Embryonic facial prominence (tissue), 1 donor: ENCODE results near the gene TEC.
"Not testable (repeated sequence)": the region's sequence is repeated elsewhere in the genome, so short reads cannot be mapped to it uniquely, and the experiment has no call there.

Experiments used
- DNase-seq: peaks from one replicate; pipeline ENCODE4 v3.0.0-alpha.2; 2016; ENCODE audit errors: extremely low spot score

TEC gene

GRCh38 chr4:48242511-48243195 lies 27.0 kb downstream of the TEC start:
- DNase-seq = no peak

DNA sequence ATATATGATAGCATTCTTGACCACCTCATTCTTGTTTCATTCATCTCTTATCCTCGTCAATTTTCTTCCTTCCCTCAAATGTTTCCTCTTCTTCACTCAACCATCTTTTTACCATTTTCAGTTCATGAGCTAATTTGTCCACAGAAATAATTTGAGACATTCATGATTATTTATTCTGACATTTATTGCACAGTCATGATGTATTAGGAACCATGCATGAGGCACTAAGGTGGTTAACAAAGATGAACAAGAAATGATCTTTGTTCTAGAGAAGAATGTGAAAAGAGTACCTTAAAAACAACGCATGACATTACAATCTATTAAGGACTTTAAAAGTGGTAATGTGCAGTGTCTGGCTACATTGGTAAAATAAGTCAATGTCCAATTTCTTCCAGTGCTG lies 27.9 kb downstream of the TEC start:
- DNase-seq = no peak

GRCh38 chr4:48237996-48238645 lies 31.5 kb downstream of the TEC start:
- DNase-seq = no peak

DNA sequence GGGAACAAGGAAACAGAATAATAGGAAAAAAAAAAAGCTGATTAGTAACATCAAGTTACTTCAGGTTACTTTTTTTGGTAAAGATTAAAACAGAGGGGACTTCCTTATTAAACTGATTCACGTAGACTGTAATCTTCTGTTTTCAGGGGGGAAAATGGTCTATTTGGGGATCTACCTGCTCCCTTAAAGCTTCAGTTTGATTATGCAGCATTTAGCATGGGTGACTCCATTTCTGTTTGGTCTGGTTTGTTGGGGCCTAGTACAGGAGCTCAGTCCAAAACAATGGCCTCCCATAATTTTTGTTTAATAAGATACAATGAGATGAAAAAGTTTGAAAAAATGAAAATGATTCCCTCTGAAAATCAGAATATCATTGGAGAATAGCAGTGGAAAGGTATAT lies 34.6 kb downstream of the TEC start:
- no peak for DNase-seq

- DNase-seq = no peak
Observed at GRCh38 chr4:48234575-48234974, 35.1 kb downstream of the TEC start.

DNA sequence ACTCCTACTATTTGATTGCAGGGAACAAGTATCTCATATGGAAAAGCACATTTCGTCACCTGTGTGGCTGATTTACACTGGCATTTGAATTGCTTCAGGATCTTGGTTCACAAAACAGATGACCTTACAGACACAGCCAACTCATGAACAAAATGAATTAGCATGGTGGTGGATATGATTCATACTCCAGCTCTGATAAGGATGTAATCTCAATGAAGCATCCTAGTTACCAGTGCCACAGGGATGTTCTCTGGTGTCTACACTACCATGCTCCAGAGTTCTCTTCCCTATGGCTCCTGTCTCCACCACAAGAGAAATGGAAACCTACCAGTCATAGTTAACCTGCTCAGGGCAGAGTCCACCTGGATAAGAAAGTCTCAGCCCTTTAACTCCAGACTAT lies 40.7 kb downstream of the TEC start:
- no peak for DNase-seq

DNA sequence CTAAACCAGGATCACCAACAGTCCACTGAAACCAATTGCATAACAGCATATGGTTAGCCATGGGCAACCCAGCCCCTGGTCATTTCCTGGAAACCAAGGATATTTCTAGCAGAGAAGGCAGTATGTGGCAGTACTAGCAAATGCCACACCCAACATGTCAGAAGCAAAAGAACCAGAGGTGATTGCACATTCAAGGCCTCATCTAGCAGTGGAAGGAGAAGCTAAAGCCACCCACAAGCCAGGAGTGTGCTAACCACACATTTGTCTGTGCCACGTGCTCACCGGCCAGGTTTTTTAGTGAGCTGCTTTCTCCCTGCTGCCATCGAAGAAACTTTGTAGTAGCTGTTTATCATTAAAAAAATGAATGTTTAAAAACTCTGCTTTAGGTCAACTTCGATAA lies 42.0 kb downstream of the TEC start:
- DNase-seq = no peak

DNA sequence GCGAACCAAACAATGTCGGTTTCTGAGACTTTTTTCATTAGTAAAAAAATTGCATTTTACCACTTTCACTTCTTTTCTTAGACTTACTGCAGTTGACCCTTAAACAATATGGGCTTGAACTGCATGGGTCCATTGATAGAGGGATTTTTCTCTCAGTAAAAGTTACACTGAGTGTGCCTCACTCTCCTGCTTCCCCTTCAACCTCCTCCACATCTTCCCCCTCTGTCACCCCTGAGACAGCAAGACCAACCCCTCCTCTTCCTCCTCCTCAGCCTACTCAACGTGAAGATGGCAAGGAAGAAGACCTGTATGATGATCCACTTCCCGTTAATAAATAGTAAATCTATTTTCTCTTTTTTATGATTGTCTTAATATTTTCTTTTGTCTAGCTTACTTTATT lies 43.4 kb downstream of the TEC start:
- no peak for DNase-seq

- no peak for DNase-seq
Observed at GRCh38 chr4:48225368-48226141, 44.1 kb downstream of the TEC start.

GRCh38 chr4:48224606-48225005 lies 45.0 kb downstream of the TEC start:
- no peak for DNase-seq

DNA sequence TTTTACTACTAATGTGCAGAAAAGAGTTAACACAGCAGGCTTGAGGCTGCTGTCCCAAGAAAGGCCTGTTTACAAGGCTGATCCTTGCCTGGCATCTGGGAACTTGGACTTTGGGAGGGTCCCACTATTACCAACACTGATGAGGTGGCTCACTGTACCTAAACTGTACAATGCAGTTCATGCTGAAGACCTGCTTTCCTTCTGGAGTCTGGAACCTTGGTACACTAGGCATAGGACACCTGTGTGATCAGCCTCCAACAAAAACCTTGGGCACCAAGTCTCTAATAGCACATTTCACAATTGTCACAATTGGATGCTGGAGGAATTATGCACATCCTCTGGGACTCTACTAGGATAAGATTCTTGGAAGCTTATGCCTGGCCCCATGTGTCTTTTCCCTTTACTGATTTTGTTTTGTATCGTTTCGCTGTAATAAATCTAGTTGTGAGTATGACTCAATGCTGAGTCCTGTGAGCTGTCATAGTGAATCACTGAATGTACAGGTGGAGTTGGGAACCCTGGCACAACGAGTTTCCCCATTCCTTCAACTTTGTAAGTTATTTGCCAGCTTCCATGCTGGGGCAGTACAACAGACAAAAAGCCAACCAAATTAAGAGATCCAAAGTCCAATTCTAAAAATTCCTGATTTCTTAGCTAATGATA lies 45.9 kb downstream of the TEC start:
- no peak for DNase-seq

DNA sequence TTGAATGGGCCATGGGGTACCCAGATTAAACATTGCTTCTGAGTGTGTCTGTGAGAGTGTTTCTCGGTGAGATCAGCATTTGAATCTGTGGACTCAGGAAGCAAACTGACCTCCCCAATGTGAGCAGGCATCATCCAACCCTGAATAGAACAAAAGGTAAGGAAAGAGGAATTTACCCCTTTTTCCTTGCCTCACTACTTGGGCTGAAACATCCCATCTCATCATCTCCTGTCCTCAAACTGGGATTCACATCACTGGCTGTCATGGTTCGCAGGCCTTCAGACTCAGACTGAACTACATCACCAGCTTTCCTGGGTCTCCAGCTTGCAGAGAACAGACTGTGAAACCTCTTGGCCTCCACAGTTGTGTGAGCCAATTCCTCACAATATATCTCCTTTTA lies 47.1 kb downstream of the TEC start:
- no peak for DNase-seq

GRCh38 chr4:48219430-48219829 lies 50.2 kb downstream of the TEC start:
- not testable (repeated sequence) for DNase-seq

DNA sequence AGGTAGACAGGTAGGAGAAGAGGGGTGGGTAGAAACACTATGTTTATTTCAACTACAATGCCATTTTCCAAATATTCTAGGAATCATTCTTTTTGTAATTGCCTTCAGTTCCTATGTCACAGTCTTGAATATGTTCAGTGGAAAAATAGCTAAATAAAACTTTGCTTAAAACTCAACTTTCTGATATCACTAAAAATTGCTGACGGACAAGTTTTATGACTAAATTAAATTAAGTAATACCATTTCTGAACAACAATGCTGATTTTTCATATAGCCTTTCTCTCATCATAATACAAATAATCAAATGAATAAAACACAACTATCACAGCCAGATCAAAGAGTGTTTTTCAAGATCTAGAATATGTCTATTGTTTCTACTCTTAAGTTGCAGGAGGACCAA lies 53.1 kb downstream of the TEC start:
- no peak for DNase-seq

- DNase-seq = no peak
Observed at GRCh38 chr4:48215977-48216376, 53.7 kb downstream of the TEC start.

- no peak for DNase-seq
Observed at GRCh38 chr4:48212165-48212564, 57.5 kb downstream of the TEC start.

- DNase-seq = no peak
Observed at GRCh38 chr4:48210966-48211328, 58.7 kb downstream of the TEC start.

- DNase-seq = no peak
Observed at GRCh38 chr4:48205626-48206025, 64.0 kb downstream of the TEC start.

- no peak for DNase-seq
Observed at GRCh38 chr4:48205107-48205506, 64.5 kb downstream of the TEC start.

- DNase-seq = no peak
Observed at GRCh38 chr4:48203819-48204218, 65.8 kb downstream of the TEC start.

- no peak for DNase-seq
Observed at GRCh38 chr4:48197643-48198237, 71.9 kb downstream of the TEC start.
